Activated T-cell treated with anti-CD3 and anti-CD28 coated beads, Interleukin-2, amount 50 U/mL, for 1 hour (primary cell): ENCODE data around the gene ZNF445.

Experiments used
- DNase-seq: peaks from one replicate; pipeline ENCODE4 v3.0.0-alpha.2; 2020

The ZNF445 gene

GRCh38 chr3:44396200-44397171 lies 81.0 kb downstream of the ZNF445 start:
- no peak for DNase-seq

- no peak for DNase-seq
These were observed 81.8 kb downstream of the ZNF445 start for GRCh38 chr3:44395714-44396113.

- no peak for DNase-seq
These were observed 85.0 kb downstream of the ZNF445 start for GRCh38 chr3:44392489-44392888.

DNA sequence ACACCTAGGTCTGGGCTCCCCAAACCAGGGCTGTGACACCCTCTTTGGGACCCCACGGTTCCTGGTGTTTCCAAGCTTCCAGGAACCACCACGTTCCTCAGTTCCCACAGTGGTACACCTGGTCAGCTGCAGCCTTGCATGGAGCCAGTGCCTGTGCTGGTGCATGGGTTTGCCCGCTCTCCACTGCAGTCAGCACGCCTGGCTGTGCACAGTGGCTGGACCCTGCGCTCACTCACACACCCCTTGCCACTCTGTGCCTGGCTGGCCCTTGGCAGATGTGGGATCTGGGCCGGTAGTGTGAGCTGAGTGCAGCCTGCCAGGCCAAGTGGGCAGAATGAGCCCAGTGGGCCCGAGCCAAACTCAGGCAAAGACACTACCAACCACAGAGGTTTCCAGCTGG lies 90.1 kb downstream of the ZNF445 start:
- DNase-seq = no peak
